H1 (cell line): ENCODE data around the gene ZNF385D. TPM values are rescaled to one million over a fixed set of nuclear protein-coding genes. Genes with fewer than 3 reads are reported as not detected.

Experiments used
- CTCF ChIA-PET: fragments of 300-600 bp; sonication (Branson Sonifier 250); formaldehyde crosslinking; loops from one replicate; lab custom pipeline; 2021; ENCODE audit not compliant: partially characterized antibody; lab: Charles Lee
- POLR2A ChIA-PET: fragments of 300-600 bp; sonication (Branson Sonifier 250); formaldehyde crosslinking; loops from one replicate; lab custom pipeline; 2021; ENCODE audit warnings: inconsistent platforms; ENCODE audit not compliant: partially characterized antibody; lab: Charles Lee
- DNase-seq, 2 experiments: peaks; one replicate each; pipeline versions ENCODE4 v3.0.0 to v3.0.0-alpha.2; 2010 to 2022; ENCODE audit warnings: low spot score in 2 of 2, low read depth in 1 of 2, mixed read lengths in 1 of 2
- FAIRE-seq: peaks from 2 replicates; lab custom pipeline; 2011; peaks lifted over from hg19 to GRCh38; lab: Jason Lieb, UNC
- H2AFZ ChIP-seq: 2 replicates; pipeline ENCODE4 v1.8.1; 2012; ENCODE audit warnings: low read length, inconsistent platforms
- H2AK5ac ChIP-seq: 2 replicates; pipeline ENCODE4 v1.6.1; 2013; ENCODE audit warnings: low read depth, low read length
- H2BK120ac ChIP-seq: replicated peaks from 2 replicates; pipeline ENCODE3; 2013; ENCODE audit warnings: low read depth, low read length, inconsistent platforms
- H2BK12ac ChIP-seq: 2 replicates; pipeline ENCODE4 v1.6.1; 2013; ENCODE audit warnings: low read depth, low read length
- H2BK15ac ChIP-seq: 2 replicates; pipeline ENCODE4 v1.6.1; 2013; ENCODE audit warnings: low read length
- H2BK20ac ChIP-seq: 2 replicates; pipeline ENCODE4 v1.6.1; 2013; ENCODE audit warnings: low read length
- H2BK5ac ChIP-seq: 2 replicates; pipeline ENCODE4 v1.6.1; 2013; ENCODE audit warnings: low read depth, low read length
- H3K14ac ChIP-seq: 2 replicates; pipeline ENCODE4 v1.6.1; 2013; ENCODE audit warnings: inconsistent platforms; ENCODE audit not compliant: insufficient read length
- H3K18ac ChIP-seq: 2 replicates; pipeline ENCODE4 v1.6.1; 2013; ENCODE audit warnings: low read length; ENCODE audit errors: extremely low read depth
- H3K23ac ChIP-seq: 2 replicates; pipeline ENCODE4 v1.6.1; 2013; ENCODE audit warnings: inconsistent platforms; ENCODE audit not compliant: insufficient read length
- H3K23me2 ChIP-seq: 2 replicates; pipeline ENCODE4 v1.6.1; 2013; ENCODE audit warnings: low read depth, low read length
- H3K27ac ChIP-seq: 2 replicates; pipeline ENCODE4 v1.6.1; 2011; ENCODE audit warnings: low read depth, low read length, inconsistent platforms
- H3K27me3 ChIP-seq, 4 experiments: replicated peaks in 1 of 4; 1 replicate in 1 of 4; 2 replicates in 3 of 4; pipeline versions ENCODE4 v1.6.1 to v1.8.1; 2011 to 2013; ENCODE audit warnings: low read length in 3 of 4, mild to moderate bottlenecking in 3 of 4, inconsistent platforms in 2 of 4, mixed read lengths in 2 of 4, moderate library complexity in 1 of 4; ENCODE audit not compliant: control insufficient read depth in 3 of 4, insufficient read depth in 3 of 4; ENCODE audit errors: extremely low read depth in 1 of 4
- H3K36me3 ChIP-seq, 4 experiments: 2 replicates each; pipeline versions ENCODE4 v1.6.1 to v1.8.1; 2011 to 2013; ENCODE audit warnings: mild to moderate bottlenecking in 4 of 4, low read length in 3 of 4, moderate library complexity in 2 of 4, control low read depth in 1 of 4, inconsistent platforms in 1 of 4; ENCODE audit not compliant: insufficient read depth in 4 of 4, control insufficient read depth in 2 of 4
- H3K4ac ChIP-seq: replicated peaks from 2 replicates; pipeline ENCODE3; 2013; ENCODE audit warnings: low read length, low read depth, mixed read lengths, inconsistent platforms; ENCODE audit not compliant: insufficient read length
- H3K4me1 ChIP-seq, 4 experiments: replicated peaks in 1 of 4; 1 replicate in 1 of 4; 2 replicates in 3 of 4; pipeline versions ENCODE4 v1.6.1 to v1.8.1; 2011 to 2013; ENCODE audit warnings: low read length in 3 of 4, inconsistent platforms in 2 of 4, mixed read lengths in 1 of 4; ENCODE audit not compliant: insufficient read depth in 4 of 4, control insufficient read depth in 3 of 4
- H3K4me2 ChIP-seq, 2 experiments: 2 replicates each; pipeline versions ENCODE4 v1.6.1 to v1.8.1; 2011 to 2013; ENCODE audit warnings: low read depth in 2 of 2, low read length in 2 of 2, control low read depth in 1 of 2, inconsistent platforms in 1 of 2, mild to moderate bottlenecking in 1 of 2; ENCODE audit not compliant: insufficient read depth in 1 of 2
- H3K4me3 ChIP-seq, 4 experiments: fragments of 200-600, 300-600 bp in 1 of 4; sonication (generic), shearing (Covaris generic), sonication (Bioruptor Twin) in 1 of 4; 2 replicates each; pipeline versions ENCODE4 v1.5.1 to v1.8.1; 2011 to 2016; ENCODE audit warnings: low read length in 4 of 4, low read depth in 3 of 4, control low read depth in 2 of 4, inconsistent platforms in 2 of 4, mild to moderate bottlenecking in 2 of 4, mixed read lengths in 1 of 4, moderate library complexity in 1 of 4; ENCODE audit not compliant: insufficient read depth in 2 of 4; ENCODE audit errors: extremely low read depth in 1 of 4
- H3K56ac ChIP-seq: replicated peaks from 2 replicates; pipeline ENCODE3; 2013; ENCODE audit warnings: low read depth, mild to moderate bottlenecking, mixed read lengths, low read length, inconsistent platforms; ENCODE audit not compliant: insufficient read length
- H3K79me1 ChIP-seq: 2 replicates; pipeline ENCODE4 v1.6.1; 2013; ENCODE audit warnings: low read depth, low read length, control low read depth
- H3K79me2 ChIP-seq, 2 experiments: 2 replicates each; pipeline versions ENCODE4 v1.6.1 to v1.8.1; 2012 to 2013; ENCODE audit warnings: low read length in 2 of 2, mild to moderate bottlenecking in 2 of 2, inconsistent platforms in 1 of 2; ENCODE audit not compliant: insufficient read depth in 2 of 2, control insufficient read depth in 1 of 2
- H3K9ac ChIP-seq, 4 experiments: replicated peaks in 1 of 4; 1 replicate in 1 of 4; 2 replicates in 3 of 4; pipeline versions ENCODE4 v1.6.1 to v1.8.1; 2011 to 2013; ENCODE audit warnings: low read depth in 3 of 4, low read length in 3 of 4, control low read depth in 2 of 4, mild to moderate bottlenecking in 2 of 4, moderate library complexity in 2 of 4, inconsistent platforms in 1 of 4; ENCODE audit errors: extremely low read depth in 1 of 4
- H3K9me3 ChIP-seq, 2 experiments: 2 replicates each; pipeline versions ENCODE4 v1.6.1 to v1.8.1; 2012 to 2013; ENCODE audit warnings: mild to moderate bottlenecking in 2 of 2, moderate library complexity in 2 of 2, control low read depth in 1 of 2, inconsistent platforms in 1 of 2, low read depth in 1 of 2, low read length in 1 of 2, mixed read lengths in 1 of 2; ENCODE audit not compliant: insufficient read depth in 2 of 2
- H4K20me1 ChIP-seq, 2 experiments: replicated peaks in 1 of 2; 2 replicates each; pipeline versions ENCODE3 to v1.8.1; 2011 to 2013; ENCODE audit warnings: inconsistent platforms in 2 of 2, low read length in 2 of 2, mild to moderate bottlenecking in 1 of 2; ENCODE audit not compliant: insufficient read depth in 2 of 2, control insufficient read depth in 1 of 2
- H4K5ac ChIP-seq: 2 replicates; pipeline ENCODE4 v1.6.1; 2013; ENCODE audit warnings: low read length, low read depth, mixed read lengths, inconsistent platforms; ENCODE audit not compliant: insufficient read length
- H4K8ac ChIP-seq: 2 replicates; pipeline ENCODE4 v1.8.0; 2013; ENCODE audit warnings: mild to moderate bottlenecking, moderate library complexity, low read length, inconsistent platforms; ENCODE audit not compliant: insufficient read depth; ENCODE audit errors: extremely low read depth
- H4K91ac ChIP-seq: replicated peaks from 2 replicates; pipeline ENCODE3; 2013; ENCODE audit warnings: low read length, mixed read lengths, inconsistent platforms; ENCODE audit not compliant: insufficient read length
- CBX5 ChIP-seq: fragments of 300-800, 300-1000 bp; sonication (generic); IDR thresholded peaks from 2 replicates; pipeline ENCODE4 v1.7.1; 2016; ENCODE audit warnings: antibody characterized with exemption, low read length, low read depth
- CBX8 ChIP-seq: fragments of 300-800, 300-1000 bp; sonication (generic); IDR thresholded peaks from 2 replicates; pipeline ENCODE4 v1.7.1; 2016; ENCODE audit warnings: low read depth, low read length, borderline replicate concordance
- CREB1 ChIP-seq: IDR thresholded peaks from 2 replicates; pipeline ENCODE4 v1.6.1; 2012; ENCODE audit warnings: inconsistent platforms
- CTCF ChIP-seq, 3 experiments: IDR thresholded peaks; 1 replicate in 2 of 3; 2 replicates in 1 of 3; pipeline versions ENCODE4 v1.5.1 to v1.6.1; 2011; ENCODE audit warnings: low read length in 3 of 3, mild to moderate bottlenecking in 3 of 3, inconsistent platforms in 2 of 3, low read depth in 1 of 3, moderate library complexity in 1 of 3; ENCODE audit not compliant: insufficient read depth in 1 of 3; ENCODE audit errors: control extremely low read depth in 1 of 3
- EGR1 ChIP-seq: IDR thresholded peaks from 2 replicates; pipeline ENCODE4 v1.6.1; 2011; ENCODE audit warnings: low read depth, low read length, borderline replicate concordance
- KDM4A ChIP-seq: IDR thresholded peaks from one replicate; pipeline ENCODE4 v1.7.1; 2012; ENCODE audit warnings: low read depth, mild to moderate bottlenecking, moderate library complexity, low read length, inconsistent platforms; ENCODE audit not compliant: severe bottlenecking
- PHF8 ChIP-seq: fragments of 200-600 bp; sonication (generic); conservative IDR thresholded peaks from 2 replicates; pipeline ENCODE4 v1.7.1; 2012; ENCODE audit warnings: low read depth, mild to moderate bottlenecking, inconsistent platforms, low read length, moderate library complexity
- POLR2A ChIP-seq, 2 experiments: IDR thresholded peaks; 1 replicate in 1 of 2; 2 replicates in 1 of 2; pipeline ENCODE4 v1.6.1; 2011; ENCODE audit warnings: low read depth in 2 of 2, low read length in 2 of 2, mild to moderate bottlenecking in 2 of 2; ENCODE audit errors: control extremely low read depth in 1 of 2
- RAD21 ChIP-seq, 2 experiments: IDR thresholded peaks in 1 of 2; conservative IDR thresholded peaks in 1 of 2; 2 replicates each; pipeline ENCODE4 v1.6.1; 2011; ENCODE audit warnings: low read depth in 2 of 2, low read length in 2 of 2, improper control_type of control experiment in 1 of 2, inconsistent platforms in 1 of 2, mild to moderate bottlenecking in 1 of 2, moderate library complexity in 1 of 2
- SUZ12 ChIP-seq: fragments of 200-600 bp; sonication (generic); IDR thresholded peaks from 2 replicates; pipeline ENCODE4 v1.6.1; 2012; ENCODE audit warnings: mild to moderate bottlenecking, inconsistent platforms, low read length, moderate library complexity, mixed read lengths
- TAF7 ChIP-seq: optimal IDR thresholded peaks from 2 replicates; pipeline ENCODE3; 2011; ENCODE audit warnings: low read depth, mild to moderate bottlenecking, inconsistent platforms, low read length, moderate library complexity, borderline replicate concordance
- TEAD4 ChIP-seq: IDR thresholded peaks from 2 replicates; pipeline ENCODE4 v1.6.1; 2012; ENCODE audit warnings: low read depth, low read length, inconsistent platforms, mixed read lengths
- WGBS, 2 experiments: shearing (Covaris generic) in 1 of 2; methylation state at CpG; one replicate each; pipeline versions ENCODE4 v1.1.6 to v1.1.7; 2013 to 2015; ENCODE audit warnings: low lambda C conversion rate in 2 of 2, mixed read lengths in 2 of 2, inconsistent platforms in 1 of 2, low coverage in 1 of 2, missing lambda C conversion rate in 1 of 2; ENCODE audit not compliant: insufficient replicate concordance in 2 of 2, insufficient coverage in 1 of 2, insufficient read length in 1 of 2; ENCODE audit errors: extremely low coverage in 1 of 2, missing lambda C conversion rate in 1 of 2; 5-methylcytosine and 5-hydroxymethylcytosine counted together
- polyA plus RNA-seq, 7 experiments: library from polyadenylated mRNA; depleted of rRNA in 3 of 7; stranded (reverse) in 5 of 7; unstranded in 2 of 7; fragments of >200 nt in 5 of 7; fragments of 200-250 nt in 2 of 7; gene quantifications; 1 replicate in 5 of 7; 2 replicates in 1 of 7; 4 replicates in 1 of 7; pipeline versions ENCODE4 v1.2.1 to v1.2.3, GENCODE V29; 2011 to 2013; ENCODE audit warnings: missing spikeins in 2 of 7, mixed read lengths in 2 of 7
- total RNA-seq: library from RNA; stranded (reverse); fragmentation: NEBNext Ultra II Directional; extraction: Animal tissue kit (Norgen Biotek cat#: 25700); gene quantifications from 2 replicates; pipeline ENCODE4 v1.2.1, GENCODE V29; 2021

The ZNF385D gene
- total and polyA plus RNA-seq, 2 of the 8 experiments (the other 6 are each of a cell fraction or from before 2014, with no cell fraction given), result 5.9 to 10.8 TPM

DNA sequence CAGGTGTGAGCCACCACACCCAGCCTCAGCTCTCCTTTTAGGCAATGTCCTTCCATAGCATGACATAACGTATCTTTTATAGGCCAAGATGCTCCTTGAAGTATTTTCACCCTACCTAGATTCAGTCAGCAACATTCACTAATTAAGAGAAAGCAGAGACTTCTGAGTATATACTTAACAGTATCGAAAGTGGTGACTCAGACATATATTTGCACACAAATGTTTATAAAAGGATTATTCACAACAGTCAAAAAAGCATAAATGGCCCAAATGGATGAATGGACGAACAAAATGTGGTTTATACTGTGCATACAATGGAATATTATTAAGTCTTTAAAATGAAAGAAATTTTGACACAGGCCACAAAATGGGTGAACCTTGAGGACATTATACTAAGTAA, 108.6 kb downstream of the ZNF385D start:
- Histone ChIP-seq H3K4me2 (no peak overlapping the region), H3K23ac (no peak overlapping the region), H3K14ac (no peak overlapping the region), H2BK15ac (no peak overlapping the region), H3K18ac (no peak overlapping the region), H4K20me1 (no peaks in the 10 kb centered on the region), H3K23me2 (no peaks in the 10 kb centered on the region), H4K8ac (no peak overlapping the region), H2AFZ (no peak overlapping the region), H3K4ac (no peak overlapping the region), H3K56ac (no peak overlapping the region), H3K27me3 (no peaks in the 10 kb centered on the region), H3K4me1 (peaks cover 0 to 4% (median 2%) of the 10 kb centered on the region in 4 experiments; a peak in 2 of 7 replicates), H4K91ac (no peak overlapping the region), H3K79me1 (no peaks in the 10 kb centered on the region), H3K27ac (no peak overlapping the region), H3K9ac (no peak overlapping the region), H2BK120ac (no peak overlapping the region), H3K4me3 (no peak overlapping the region), H2BK12ac (no peak overlapping the region), H3K9me3 (no peaks in the 10 kb centered on the region), H2AK5ac (no peak overlapping the region), H3K79me2 (no peaks in the 10 kb centered on the region), H2BK5ac (no peak overlapping the region), H3K36me3 (0 out of 8 replicates have a peak, but pooled peaks cover 0 to 3% (median 0%) of the 10 kb centered on the region in 4 experiments), H4K5ac (no peak overlapping the region), H2BK20ac (no peak overlapping the region)
- WGBS, 2 experiments, result 92% methylated on average over 3 of the region's 3 CpGs; no CpG with 5 or more reads in 1 of the 2 experiments
- POLR2A ChIA-PET, result no interaction called here
- no peak for FAIRE-seq
- CTCF ChIA-PET, result no interaction called here
- DNase-seq, result no peak
- TF ChIP-seq TAF7 (no peak), CBX8 (no peak), CBX5 (no peak), CREB1 (no peak), RAD21 (IDR thresholded peaks at IDR 0.05 in 1 of 2, conservative IDR thresholded peaks at IDR 0.05 in 1 of 2; ENCODE audit: low read depth in 2 of 2, low read length in 2 of 2) (no peak), KDM4A (no peak), POLR2A (IDR thresholded peaks at IDR 0.05; ENCODE audit: control extremely low read depth in 1 of 2, low read depth in 2 of 2, low read length in 2 of 2) (no peak), PHF8 (no peak), CTCF (IDR thresholded peaks at IDR 0.05; ENCODE audit: control extremely low read depth in 1 of 3, insufficient read depth in 1 of 3, low read depth in 1 of 3, low read length in 3 of 3) (no peak), SUZ12 (no peak), TEAD4 (no peak), EGR1 (no peak)
